Stimulated activated CD8-positive, alpha-beta memory T cell treated with anti-CD3 and anti-CD28 coated beads, Interleukin-15, amount 100 ng/mL, for 4 hours (primary cell): ENCODE results near the gene RRBP1.
A peak's percentile ranks its signal among the peaks of the same experiment; 100 is the strongest.

Experiments used
- DNase-seq, 2 donors: peaks; one replicate each; pipeline ENCODE4 v3.0.0-alpha.2; 2020; ENCODE audit warnings: low read depth in 2 of 2

The RRBP1 gene

GRCh38 chr20:17621229-17621968 lies 60.6 kb downstream of the RRBP1 start:
- DNase-seq = no peak

GRCh38 chr20:17620371-17621228 lies 61.4 kb downstream of the RRBP1 start:
- DNase-seq = no peak

GRCh38 chr20:17619351-17620093 lies 62.5 kb downstream of the RRBP1 start:
- DNase-seq = no peak

- no peak for DNase-seq
These were observed 63.4 kb downstream of the RRBP1 start for GRCh38 chr20:17618673-17619013.

GRCh38 chr20:17617868-17618672 lies 64.0 kb downstream of the RRBP1 start:
- no peak for DNase-seq

- DNase-seq = no peak
These were observed 64.7 kb downstream of the RRBP1 start for GRCh38 chr20:17617212-17617867.

- no peak for DNase-seq
These were observed 65.4 kb downstream of the RRBP1 start for GRCh38 chr20:17616480-17617211.

- no peak for DNase-seq
These were observed 66.2 kb downstream of the RRBP1 start for GRCh38 chr20:17615645-17616479.

GRCh38 chr20:17614812-17615644 lies 67.0 kb downstream of the RRBP1 start:
- DNase-seq = no peak

- no peak for DNase-seq
These were observed 67.7 kb downstream of the RRBP1 start for GRCh38 chr20:17614176-17614811.

GRCh38 chr20:17613328-17614175 lies 68.5 kb downstream of the RRBP1 start:
- no peak for DNase-seq

- DNase-seq = no peak
These were observed 69.1 kb downstream of the RRBP1 start for GRCh38 chr20:17612992-17613327.

GRCh38 chr20:17612287-17612991 lies 69.6 kb downstream of the RRBP1 start:
- DNase-seq = peak; percentile 23 to 29

- DNase-seq = no peak
These were observed 70.3 kb downstream of the RRBP1 start for GRCh38 chr20:17611540-17612286.

GRCh38 chr20:17611290-17611539 lies 70.8 kb downstream of the RRBP1 start:
- no peak for DNase-seq
